ENCODE data around the gene CLPTM1. TPM values are rescaled to one million over a fixed set of nuclear protein-coding genes. Genes with fewer than 3 reads are reported as not detected.

Gene CLPTM1
- total RNA-seq, 1 experiment from 2014 or later = 82.0 TPM

DNA sequence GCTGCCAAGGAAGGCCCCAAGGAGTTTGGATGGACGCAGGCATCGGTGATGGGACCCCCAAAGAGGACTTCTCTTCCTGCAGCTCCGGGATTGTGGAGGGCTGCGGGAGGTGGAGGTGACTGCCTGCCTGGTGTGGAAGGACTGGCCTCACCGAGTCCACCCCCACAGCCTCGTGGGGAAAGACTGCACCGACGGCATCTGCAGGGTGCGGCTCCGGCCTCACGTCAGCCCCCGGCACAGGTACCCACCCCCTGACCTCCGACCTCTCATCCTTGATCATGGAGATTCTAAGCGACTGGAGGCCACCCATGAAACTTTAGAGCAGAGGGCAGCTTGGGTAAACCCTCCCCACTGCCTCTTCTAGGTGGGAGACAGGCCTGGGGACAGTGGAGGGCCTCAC, 66.8 kb downstream of the CLPTM1 start:
- no peak overlapping the region for H4K91ac ChIP-seq (ENCODE audit: insufficient read length, low read depth, low read length)
- H2AK5ac ChIP-seq (ENCODE audit: insufficient read length, low read length) = no peak overlapping the region
- H3K23me2 ChIP-seq (ENCODE audit: insufficient read length, low read depth, low read length, poor library complexity, severe bottlenecking) = no peaks in the 10 kb centered on the region
- no peaks in the 10 kb centered on the region for H3K79me2 ChIP-seq (ENCODE audit: insufficient read depth, low read length)
- no peaks in the 10 kb centered on the region for H3K9me3 ChIP-seq (ENCODE audit: control insufficient read depth, low read depth, low read length)
- H3K56ac ChIP-seq (ENCODE audit: insufficient read length, low read depth, low read length) = no peak overlapping the region
- no peak overlapping the region for H2BK20ac ChIP-seq (ENCODE audit: low read depth, low read length, poor library complexity, severe bottlenecking)
- Mint-ChIP-seq H3K27me3 (ENCODE audit: low read depth) (no peaks in the 10 kb centered on the region), H3K27ac (peak overlapping the region in 1 of 3 experiments; percentile 24; a peak in 1 of 7 replicates), H3K4me1 (peaks cover 7 to 9% of the 10 kb centered on the region in 2 experiments), H3K36me3 (ENCODE audit: insufficient read depth in 1 of 3, low read depth in 3 of 3) (peaks cover 0 to 8% (median 6%) of the 10 kb centered on the region in 3 experiments; a peak in 5 of 7 replicates), H3K4me3 (no peak overlapping the region), H3K9me3 (no peaks in the 10 kb centered on the region)
- H2BK15ac ChIP-seq (ENCODE audit: low read depth, low read length) = no peak overlapping the region
- no peaks in the 10 kb centered on the region for H3K27me3 ChIP-seq (ENCODE audit: insufficient read depth, low read length)
- no peak overlapping the region for H3K23ac ChIP-seq (ENCODE audit: insufficient read length, low read depth, low read length)
- no peak overlapping the region for H2BK5ac ChIP-seq (ENCODE audit: insufficient read length, low read length)
- WGBS (ENCODE audit: extremely low coverage, insufficient read length, low lambda C conversion rate) = no CpG with 5 or more reads among the region's 14 CpGs
- H3K9ac ChIP-seq (ENCODE audit: extremely low read depth, insufficient read length, low read length) = no peak overlapping the region
- H4K5ac ChIP-seq (ENCODE audit: insufficient read length, low read depth, low read length) = no peak overlapping the region
- H4K8ac ChIP-seq (replicated peaks; ENCODE audit: insufficient read length, low read depth, low read length) = no peak overlapping the region
- no peak for DNase-seq
- no peak overlapping the region for H2BK12ac ChIP-seq (ENCODE audit: insufficient read length, low read depth, low read length)
- H3K18ac ChIP-seq (ENCODE audit: insufficient read length, low read depth, low read length) = no peak overlapping the region
- H3K4me2 ChIP-seq (ENCODE audit: insufficient read depth, insufficient read length, low read length) = no peak overlapping the region
- H3K4me1 ChIP-seq (ENCODE audit: insufficient read depth, low read length) = no peaks in the 10 kb centered on the region
- H3K27ac ChIP-seq (ENCODE audit: insufficient read length, low read depth, low read length) = no peak overlapping the region
- TF ChIP-seq, protein P1, sequence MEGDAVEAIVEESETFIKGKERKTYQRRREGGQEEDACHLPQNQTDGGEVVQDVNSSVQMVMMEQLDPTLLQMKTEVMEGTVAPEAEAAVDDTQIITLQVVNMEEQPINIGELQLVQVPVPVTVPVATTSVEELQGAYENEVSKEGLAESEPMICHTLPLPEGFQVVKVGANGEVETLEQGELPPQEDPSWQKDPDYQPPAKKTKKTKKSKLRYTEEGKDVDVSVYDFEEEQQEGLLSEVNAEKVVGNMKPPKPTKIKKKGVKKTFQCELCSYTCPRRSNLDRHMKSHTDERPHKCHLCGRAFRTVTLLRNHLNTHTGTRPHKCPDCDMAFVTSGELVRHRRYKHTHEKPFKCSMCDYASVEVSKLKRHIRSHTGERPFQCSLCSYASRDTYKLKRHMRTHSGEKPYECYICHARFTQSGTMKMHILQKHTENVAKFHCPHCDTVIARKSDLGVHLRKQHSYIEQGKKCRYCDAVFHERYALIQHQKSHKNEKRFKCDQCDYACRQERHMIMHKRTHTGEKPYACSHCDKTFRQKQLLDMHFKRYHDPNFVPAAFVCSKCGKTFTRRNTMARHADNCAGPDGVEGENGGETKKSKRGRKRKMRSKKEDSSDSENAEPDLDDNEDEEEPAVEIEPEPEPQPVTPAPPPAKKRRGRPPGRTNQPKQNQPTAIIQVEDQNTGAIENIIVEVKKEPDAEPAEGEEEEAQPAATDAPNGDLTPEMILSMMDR (conservative IDR thresholded peaks at IDR 0.05) = no peak
- no peak overlapping the region for H3T11ph ChIP-seq (ENCODE audit: low read length)
- H3K79me1 ChIP-seq (ENCODE audit: insufficient read depth, low read depth, low read length, poor library complexity, severe bottlenecking) = no peaks in the 10 kb centered on the region
- no peak overlapping the region for H3K14ac ChIP-seq (ENCODE audit: insufficient read depth, low read length)
- H2BK120ac ChIP-seq (ENCODE audit: low read depth, low read length, poor library complexity, severe bottlenecking) = no peak overlapping the region
- H3K4ac ChIP-seq (ENCODE audit: low read depth, low read length) = no peak overlapping the region
- no peak overlapping the region for H2AFZ ChIP-seq (ENCODE audit: low read length)
- no peaks in the 10 kb centered on the region for H4K20me1 ChIP-seq (ENCODE audit: control insufficient read depth, insufficient read depth, insufficient read length)
